Activated CD8-positive, alpha-beta memory T cell treated with anti-CD3 and anti-CD28 coated beads for 24 hours (primary cell): ENCODE results near the gene CLDN20.
A peak's percentile ranks its signal among the peaks of the same experiment; 100 is the strongest.
"Not testable (repeated sequence)": the region's sequence is repeated elsewhere in the genome, so short reads cannot be mapped to it uniquely, and the experiment has no call there.

Experiments
- DNase-seq: peaks from one replicate; pipeline ENCODE4 v3.0.0-alpha.2; 2020

The CLDN20 gene

GRCh38 chr6:155245831-155246230 lies 18.0 kb upstream of the CLDN20 start:
- no peak for DNase-seq

- DNase-seq = peak; percentile 51
Measured at GRCh38 chr6:155246825-155247224, 17.0 kb upstream of the CLDN20 start.

GRCh38 chr6:155247618-155248007 lies 16.2 kb upstream of the CLDN20 start:
- peak; percentile 35 for DNase-seq

- no peak for DNase-seq
Measured at GRCh38 chr6:155248008-155249001, 15.5 kb upstream of the CLDN20 start.

GRCh38 chr6:155250701-155251381 lies 13.0 kb upstream of the CLDN20 start:
- DNase-seq = peak; percentile 21

- DNase-seq = no peak
Measured at GRCh38 chr6:155252581-155252980, 11.2 kb upstream of the CLDN20 start.

- no peak for DNase-seq
Measured at GRCh38 chr6:155253337-155253736, 10.5 kb upstream of the CLDN20 start.

GRCh38 chr6:155254139-155254538 lies 9.7 kb upstream of the CLDN20 start:
- no peak for DNase-seq

- no peak for DNase-seq
Measured at GRCh38 chr6:155256122-155256795, 7.6 kb upstream of the CLDN20 start.

GRCh38 chr6:155257796-155258195 lies 6.0 kb upstream of the CLDN20 start:
- no peak for DNase-seq

- no peak for DNase-seq
Measured at GRCh38 chr6:155259204-155259603, 4.6 kb upstream of the CLDN20 start.

- DNase-seq = no peak
Measured at GRCh38 chr6:155259897-155260296, 3.9 kb upstream of the CLDN20 start.

GRCh38 chr6:155260686-155261085 lies 3.1 kb upstream of the CLDN20 start:
- no peak for DNase-seq

GRCh38 chr6:155261111-155261900 lies 2.5 kb upstream of the CLDN20 start:
- DNase-seq = no peak

- no peak for DNase-seq
Measured at GRCh38 chr6:155262655-155263054, 1.2 kb upstream of the CLDN20 start.

- no peak for DNase-seq
Measured at GRCh38 chr6:155264693-155265320, 994 bp downstream of the CLDN20 start.

- DNase-seq = no peak
Measured at GRCh38 chr6:155265843-155266535, 2.2 kb downstream of the CLDN20 start.

GRCh38 chr6:155267411-155267810 lies 3.6 kb downstream of the CLDN20 start:
- DNase-seq = no peak

- not testable (repeated sequence) for DNase-seq
Measured at GRCh38 chr6:155268088-155268867, 4.5 kb downstream of the CLDN20 start.

- DNase-seq = no peak
Measured at GRCh38 chr6:155269765-155270164, 6.0 kb downstream of the CLDN20 start.
